ENCODE measurements around the gene INTS1.

DNA sequence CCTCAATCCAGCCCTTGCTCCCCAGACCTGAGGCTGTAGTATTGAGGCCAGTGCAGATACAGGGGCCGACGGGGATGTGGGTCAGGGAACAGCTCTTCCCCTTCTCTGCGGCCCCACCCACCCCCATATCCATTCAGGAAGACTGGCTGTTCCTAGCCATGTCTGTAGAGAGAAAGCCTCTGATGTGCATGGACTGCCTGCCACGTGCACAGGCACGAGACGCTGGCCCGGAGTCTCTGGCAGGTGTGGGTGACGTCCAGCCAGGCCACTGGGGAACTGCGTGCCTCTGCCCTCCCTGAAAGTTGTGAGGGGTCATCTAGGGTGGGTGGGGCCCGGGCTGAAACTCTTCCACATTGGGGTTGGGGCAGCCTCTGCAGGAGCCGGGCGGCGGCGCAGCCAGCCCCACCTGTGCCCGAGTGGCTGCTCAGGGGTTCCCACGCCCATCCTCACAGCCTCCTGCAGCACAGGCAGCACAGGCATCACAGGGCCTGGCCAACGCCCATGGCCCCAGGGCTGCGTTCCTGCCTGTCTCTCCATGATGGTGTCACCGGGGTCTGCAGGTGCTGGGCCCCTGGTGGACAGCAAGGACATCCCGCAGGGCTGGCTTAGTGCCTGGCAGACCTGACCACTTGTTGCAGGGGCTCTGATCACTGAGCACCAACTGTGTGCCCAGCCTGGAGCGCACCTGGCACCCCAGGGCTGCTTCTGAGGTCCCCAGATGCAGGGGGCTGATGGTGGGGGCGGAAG, 72.4 kb downstream of the INTS1 start:
- TF ChIP-seq, protein P1, sequence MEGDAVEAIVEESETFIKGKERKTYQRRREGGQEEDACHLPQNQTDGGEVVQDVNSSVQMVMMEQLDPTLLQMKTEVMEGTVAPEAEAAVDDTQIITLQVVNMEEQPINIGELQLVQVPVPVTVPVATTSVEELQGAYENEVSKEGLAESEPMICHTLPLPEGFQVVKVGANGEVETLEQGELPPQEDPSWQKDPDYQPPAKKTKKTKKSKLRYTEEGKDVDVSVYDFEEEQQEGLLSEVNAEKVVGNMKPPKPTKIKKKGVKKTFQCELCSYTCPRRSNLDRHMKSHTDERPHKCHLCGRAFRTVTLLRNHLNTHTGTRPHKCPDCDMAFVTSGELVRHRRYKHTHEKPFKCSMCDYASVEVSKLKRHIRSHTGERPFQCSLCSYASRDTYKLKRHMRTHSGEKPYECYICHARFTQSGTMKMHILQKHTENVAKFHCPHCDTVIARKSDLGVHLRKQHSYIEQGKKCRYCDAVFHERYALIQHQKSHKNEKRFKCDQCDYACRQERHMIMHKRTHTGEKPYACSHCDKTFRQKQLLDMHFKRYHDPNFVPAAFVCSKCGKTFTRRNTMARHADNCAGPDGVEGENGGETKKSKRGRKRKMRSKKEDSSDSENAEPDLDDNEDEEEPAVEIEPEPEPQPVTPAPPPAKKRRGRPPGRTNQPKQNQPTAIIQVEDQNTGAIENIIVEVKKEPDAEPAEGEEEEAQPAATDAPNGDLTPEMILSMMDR (conservative IDR thresholded peaks at IDR 0.05): no peak
- TF ChIP-seq ZFX (IDR thresholded peaks at IDR 0.05): no peak

Data from C4-2B (cell line).